ENCODE measurements around the gene THAP6.

THAP6 gene

DNA sequence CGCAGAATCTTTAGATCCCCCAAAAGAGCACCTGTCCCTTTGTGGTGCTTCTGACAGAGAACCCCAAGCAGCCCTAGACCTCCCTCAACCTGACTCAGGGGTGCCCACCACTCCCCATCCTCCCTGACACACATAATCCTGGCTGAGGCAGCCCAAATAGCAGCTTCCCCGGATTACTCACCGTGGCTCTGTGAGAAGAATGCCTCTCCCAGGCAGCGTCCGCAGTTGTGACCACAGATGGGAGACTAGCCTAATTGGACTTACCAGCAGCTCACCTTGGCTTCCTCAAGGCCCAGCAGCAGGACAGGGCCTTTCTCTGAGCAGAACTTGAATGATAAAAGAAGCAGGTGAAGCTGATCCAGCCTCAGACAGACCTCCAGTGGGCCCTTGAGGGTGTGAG is 31.3 kb downstream of the THAP6 start:
- H3K79me1 ChIP-seq (ENCODE audit: low read length): peaks cover 9% of the 10 kb centered on the region
- peak overlapping the region; percentile 8 for H4K91ac ChIP-seq (ENCODE audit: low read depth, low read length)
- H3K36me3 ChIP-seq (ENCODE audit: control insufficient read depth in 1 of 2, insufficient read depth in 2 of 2, low read length in 2 of 2): peaks cover 0 to 2% of the 10 kb centered on the region in 2 experiments
- H3K4me3 ChIP-seq (ENCODE audit: low read depth, low read length): no peak overlapping the region
- H2AK5ac ChIP-seq (ENCODE audit: low read length): no peak overlapping the region
- no peak overlapping the region for H2BK120ac ChIP-seq (ENCODE audit: insufficient read depth, low read length, poor library complexity)
- no peaks in the 10 kb centered on the region for H3K9me3 ChIP-seq (ENCODE audit: insufficient read depth, low read depth, low read length)
- no peak overlapping the region for H4K12ac ChIP-seq (ENCODE audit: low read depth, low read length)
- DNase-seq: peak; percentile 65
- no peak overlapping the region for H3K18ac ChIP-seq (ENCODE audit: low read length)
- H3K9ac ChIP-seq (ENCODE audit: low read length): no peak overlapping the region
- peak overlapping the region; percentile 3 for H2BK12ac ChIP-seq (ENCODE audit: low read length)
- no peak overlapping the region for H3K4me2 ChIP-seq (ENCODE audit: low read length)
- H3K4me1 ChIP-seq (ENCODE audit: control insufficient read depth in 1 of 2, insufficient read depth in 2 of 2, low read length in 2 of 2): peaks cover 4 to 8% of the 10 kb centered on the region in 2 experiments
- no peaks in the 10 kb centered on the region for H3K79me2 ChIP-seq (ENCODE audit: control insufficient read depth, insufficient read depth, low read length, poor library complexity)
- H2BK5ac ChIP-seq (ENCODE audit: low read depth, low read length, poor library complexity): no peak overlapping the region
- H3K4ac ChIP-seq (ENCODE audit: low read depth, low read length): no peak overlapping the region
- no peak overlapping the region for H4K8ac ChIP-seq (ENCODE audit: low read depth, low read length)
- no CpG with 5 or more reads among the region's 5 CpGs for WGBS (ENCODE audit: extremely low coverage, insufficient coverage, insufficient read length)
- no peak overlapping the region for H3K23ac ChIP-seq (ENCODE audit: low read length)
- no peaks in the 10 kb centered on the region for H3K27me3 ChIP-seq (ENCODE audit: insufficient read depth, low read length)
- peak overlapping the region; percentile 19 for H3K14ac ChIP-seq (ENCODE audit: low read length)
- no peak overlapping the region for H3K27ac ChIP-seq (ENCODE audit: low read depth, low read length)
- H2AFZ ChIP-seq (ENCODE audit: insufficient read depth, low read length, poor library complexity): no peak overlapping the region

GRCh38 chr4:75547647-75548387 is 33.5 kb downstream of the THAP6 start:
- Histone ChIP-seq H4K91ac (ENCODE audit: low read depth, low read length) (peak overlapping the region; percentile 51), H3K36me3 (ENCODE audit: control insufficient read depth in 1 of 2, insufficient read depth in 2 of 2, low read length in 2 of 2) (peaks cover 0 to 2% of the 10 kb centered on the region in 2 experiments), H3K27me3 (ENCODE audit: insufficient read depth, low read length) (no peaks in the 10 kb centered on the region), H3K79me1 (ENCODE audit: low read length) (peaks cover 8% of the 10 kb centered on the region), H4K8ac (ENCODE audit: low read depth, low read length) (no peak overlapping the region), H2BK120ac (ENCODE audit: insufficient read depth, low read length, poor library complexity) (peak overlapping the region; percentile 73), H3K27ac (ENCODE audit: low read depth, low read length) (no peak overlapping the region), H3K9ac (ENCODE audit: low read length) (no peak overlapping the region), H3K4me3 (ENCODE audit: low read depth, low read length) (no peak overlapping the region), H3K9me3 (ENCODE audit: insufficient read depth, low read depth, low read length) (no peaks in the 10 kb centered on the region), H2AK5ac (ENCODE audit: low read length) (peak overlapping the region; percentile 97), H2AFZ (ENCODE audit: insufficient read depth, low read length, poor library complexity) (no peak overlapping the region), H3K4me1 (ENCODE audit: control insufficient read depth in 1 of 2, insufficient read depth in 2 of 2, low read length in 2 of 2) (peaks cover 4 to 8% of the 10 kb centered on the region in 2 experiments), H3K23ac (ENCODE audit: low read length) (no peak overlapping the region), H3K4me2 (ENCODE audit: low read length) (no peak overlapping the region), H4K12ac (ENCODE audit: low read depth, low read length) (no peak overlapping the region), H2BK12ac (ENCODE audit: low read length) (peak overlapping the region; percentile 89), H3K14ac (ENCODE audit: low read length) (no peak overlapping the region), H3K18ac (ENCODE audit: low read length) (no peak overlapping the region), H2BK5ac (ENCODE audit: low read depth, low read length, poor library complexity) (peak overlapping the region; percentile 3), H3K4ac (ENCODE audit: low read depth, low read length) (no peak overlapping the region), H3K79me2 (ENCODE audit: control insufficient read depth, insufficient read depth, low read length, poor library complexity) (no peaks in the 10 kb centered on the region)
- WGBS (ENCODE audit: extremely low coverage, insufficient coverage, insufficient read length): no CpG with 5 or more reads among the region's 15 CpGs
- DNase-seq: peak in 1 of 2 donors; percentile 21

- H4K8ac ChIP-seq (ENCODE audit: low read depth, low read length): no peak overlapping the region
- no peak overlapping the region for H3K4ac ChIP-seq (ENCODE audit: low read depth, low read length)
- H3K9ac ChIP-seq (ENCODE audit: low read length): no peak overlapping the region
- no peak overlapping the region for H2AK5ac ChIP-seq (ENCODE audit: low read length)
- no peak overlapping the region for H2BK12ac ChIP-seq (ENCODE audit: low read length)
- H3K23ac ChIP-seq (ENCODE audit: low read length): no peak overlapping the region
- no peak overlapping the region for H3K4me3 ChIP-seq (ENCODE audit: low read depth, low read length)
- no peak overlapping the region for H3K27ac ChIP-seq (ENCODE audit: low read depth, low read length)
- peaks cover 0 to 2% of the 10 kb centered on the region in 2 experiments for H3K36me3 ChIP-seq (ENCODE audit: control insufficient read depth in 1 of 2, insufficient read depth in 2 of 2, low read length in 2 of 2)
- H3K79me2 ChIP-seq (ENCODE audit: control insufficient read depth, insufficient read depth, low read length, poor library complexity): no peaks in the 10 kb centered on the region
- no peak overlapping the region for H2BK120ac ChIP-seq (ENCODE audit: insufficient read depth, low read length, poor library complexity)
- H3K4me2 ChIP-seq (ENCODE audit: low read length): no peak overlapping the region
- H3K14ac ChIP-seq (ENCODE audit: low read length): no peak overlapping the region
- H3K18ac ChIP-seq (ENCODE audit: low read length): no peak overlapping the region
- DNase-seq: no peak
- no peak overlapping the region for H4K91ac ChIP-seq (ENCODE audit: low read depth, low read length)
- H2BK5ac ChIP-seq (ENCODE audit: low read depth, low read length, poor library complexity): no peak overlapping the region
- H3K4me1 ChIP-seq (ENCODE audit: control insufficient read depth in 1 of 2, insufficient read depth in 2 of 2, low read length in 2 of 2): peaks cover 4 to 8% of the 10 kb centered on the region in 2 experiments
- H2AFZ ChIP-seq (ENCODE audit: insufficient read depth, low read length, poor library complexity): no peak overlapping the region
- no peak overlapping the region for H4K12ac ChIP-seq (ENCODE audit: low read depth, low read length)
- WGBS (ENCODE audit: extremely low coverage, insufficient coverage, insufficient read length): 100% methylated on average over 1 of the region's 2 CpGs
- peaks cover 3% of the 10 kb centered on the region for H3K79me1 ChIP-seq (ENCODE audit: low read length)
- no peaks in the 10 kb centered on the region for H3K9me3 ChIP-seq (ENCODE audit: insufficient read depth, low read depth, low read length)
- H3K27me3 ChIP-seq (ENCODE audit: insufficient read depth, low read length): no peaks in the 10 kb centered on the region
Observed at GRCh38 chr4:75549019-75549418, 34.7 kb downstream of the THAP6 start.

DNA sequence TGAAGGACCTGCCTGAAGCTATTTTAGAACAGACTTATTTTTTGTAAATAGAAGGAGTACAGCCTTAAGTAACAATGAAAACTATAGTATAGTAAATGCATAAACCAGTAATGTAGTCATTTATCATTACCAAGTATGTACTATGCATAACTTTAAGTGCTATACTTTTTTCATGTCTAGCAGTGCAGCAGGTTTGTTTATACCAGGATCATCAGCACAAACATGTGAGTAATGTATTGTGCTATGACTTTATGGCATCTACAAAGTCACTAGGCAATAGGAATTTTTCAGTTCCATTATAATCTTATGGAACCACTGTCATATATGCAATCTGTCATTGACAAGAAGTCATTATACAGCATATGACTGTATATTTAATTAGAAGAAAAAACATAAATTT is 38.2 kb downstream of the THAP6 start:
- no peak overlapping the region for H3K4me3 ChIP-seq (ENCODE audit: low read depth, low read length)

More for the DNA sequence above, 38.2 kb downstream of the THAP6 start:
- peaks cover 3 to 12% of the 10 kb centered on the region in 2 experiments for H3K4me1 ChIP-seq (ENCODE audit: control insufficient read depth in 1 of 2, insufficient read depth in 2 of 2, low read length in 2 of 2)
- no peak overlapping the region for H2AFZ ChIP-seq (ENCODE audit: insufficient read depth, low read length, poor library complexity)
- no peak overlapping the region for H2BK120ac ChIP-seq (ENCODE audit: insufficient read depth, low read length, poor library complexity)
- no peak overlapping the region for H3K4me2 ChIP-seq (ENCODE audit: low read length)
- no peaks in the 10 kb centered on the region for H3K36me3 ChIP-seq (ENCODE audit: control insufficient read depth in 1 of 2, insufficient read depth in 2 of 2, low read length in 2 of 2)
- no peak overlapping the region for H2BK12ac ChIP-seq (ENCODE audit: low read length)
- H3K23ac ChIP-seq (ENCODE audit: low read length): no peak overlapping the region
- H3K4ac ChIP-seq (ENCODE audit: low read depth, low read length): no peak overlapping the region
- no peak overlapping the region for H4K12ac ChIP-seq (ENCODE audit: low read depth, low read length)
- H3K9ac ChIP-seq (ENCODE audit: low read length): no peak overlapping the region
- H4K91ac ChIP-seq (ENCODE audit: low read depth, low read length): no peak overlapping the region
- no peak overlapping the region for H2AK5ac ChIP-seq (ENCODE audit: low read length)
- H3K79me1 ChIP-seq (ENCODE audit: low read length): peaks cover 5% of the 10 kb centered on the region
- no peak overlapping the region for H4K8ac ChIP-seq (ENCODE audit: low read depth, low read length)
- DNase-seq: peak; percentile 53 to 80
- no peak overlapping the region for H3K27ac ChIP-seq (ENCODE audit: low read depth, low read length)
- no peak overlapping the region for H3K18ac ChIP-seq (ENCODE audit: low read length)
- no peak overlapping the region for H2BK5ac ChIP-seq (ENCODE audit: low read depth, low read length, poor library complexity)
- H3K9me3 ChIP-seq (ENCODE audit: insufficient read depth, low read depth, low read length): no peaks in the 10 kb centered on the region
- H3K27me3 ChIP-seq (ENCODE audit: insufficient read depth, low read length): no peaks in the 10 kb centered on the region
- H3K14ac ChIP-seq (ENCODE audit: low read length): no peak overlapping the region
- no peaks in the 10 kb centered on the region for H3K79me2 ChIP-seq (ENCODE audit: control insufficient read depth, insufficient read depth, low read length, poor library complexity)
